Tibial nerve (tissue), 3 donors: ENCODE results near the gene COA6.

Source experiments
- CTCF ChIP-seq, 5 experiments: fragments of 200-600 bp in 3 of 5; fragments of 450-650 bp in 2 of 5; sonication (generic) in 3 of 5; IDR thresholded peaks; one replicate each; pipeline ENCODE4 v1.5.1; 2016 to 2019; ENCODE audit warnings: antibody characterized with exemption in 5 of 5, mild to moderate bottlenecking in 3 of 5, moderate library complexity in 2 of 5
- POLR2A ChIP-seq, 2 donors: fragments of 450-650 bp; IDR thresholded peaks; one replicate each; pipeline ENCODE4 v1.6.1; 2017; ENCODE audit warnings: antibody characterized with exemption in 2 of 2, mild to moderate bottlenecking in 2 of 2, moderate library complexity in 2 of 2

- TF ChIP-seq POLR2A (IDR thresholded peaks at IDR 0.05) (no peak), CTCF (IDR thresholded peaks at IDR 0.05) (no peak)
Observed at GRCh38 chr1:234430691-234431090, 57.4 kb downstream of the COA6 start.
